Keratinocyte (primary cell): ENCODE measurements around the gene VIPR1. TPM values are rescaled to one million over a fixed set of nuclear protein-coding genes. Genes with fewer than 3 reads are reported as not detected.

Source experiments
- DNase-seq: peaks from one replicate; pipeline ENCODE4 v3.0.0-alpha.2; 2011; ENCODE audit warnings: low read depth, missing footprints, low spot score
- FAIRE-seq: peaks from 2 replicates; lab custom pipeline; 2011; peaks lifted over from hg19 to GRCh38; lab: Jason Lieb, UNC
- H2AFZ ChIP-seq: 2 replicates; pipeline ENCODE4 v1.6.0; 2012; ENCODE audit warnings: low read length, control low read depth, inconsistent platforms; ENCODE audit not compliant: control insufficient read depth
- H3K27ac ChIP-seq: 2 replicates; pipeline ENCODE4 v1.5.1; 2011; ENCODE audit warnings: low read length; ENCODE audit not compliant: control insufficient read depth, insufficient read depth
- H3K27me3 ChIP-seq: 3 replicates; pipeline ENCODE4 v1.6.0; 2011; ENCODE audit warnings: low read length; ENCODE audit not compliant: control insufficient read depth, insufficient read depth; ENCODE audit errors: extremely low read depth
- H3K36me3 ChIP-seq, 2 experiments: 2 replicates in 1 of 2; 3 replicates in 1 of 2; pipeline ENCODE4 v1.5.1; 2011; ENCODE audit warnings: low read length in 2 of 2, mild to moderate bottlenecking in 1 of 2; ENCODE audit not compliant: control insufficient read depth in 2 of 2, insufficient read depth in 2 of 2; ENCODE audit errors: extremely low read depth in 1 of 2
- H3K4me1 ChIP-seq: 3 replicates; pipeline ENCODE4 v1.5.1; 2011; ENCODE audit warnings: low read length; ENCODE audit not compliant: control insufficient read depth, insufficient read depth; ENCODE audit errors: extremely low read depth
- H3K4me2 ChIP-seq: 3 replicates; pipeline ENCODE4 v1.6.0; 2011; ENCODE audit warnings: low read depth, low read length; ENCODE audit not compliant: control insufficient read depth, insufficient read depth; ENCODE audit errors: extremely low read depth
- H3K4me3 ChIP-seq, 3 experiments: fragments of 200-600 bp in 1 of 3; sonication (generic) in 1 of 3; 2 replicates in 2 of 3; 3 replicates in 1 of 3; pipeline ENCODE4 v1.5.1; 2011 to 2016; ENCODE audit warnings: low read length in 3 of 3, mild to moderate bottlenecking in 3 of 3, control low read depth in 2 of 3, inconsistent platforms in 1 of 3, low read depth in 1 of 3, mixed read lengths in 1 of 3, mixed run types in 1 of 3, moderate library complexity in 1 of 3; ENCODE audit not compliant: control insufficient read depth in 2 of 3, insufficient read depth in 2 of 3; ENCODE audit errors: extremely low read depth in 1 of 3
- H3K79me2 ChIP-seq: 2 replicates; pipeline ENCODE4 v1.6.0; 2012; ENCODE audit warnings: low read length; ENCODE audit not compliant: control insufficient read depth, insufficient read depth
- H3K9ac ChIP-seq: 3 replicates; pipeline ENCODE4 v1.6.0; 2011; ENCODE audit warnings: low read length; ENCODE audit not compliant: control insufficient read depth, insufficient read depth; ENCODE audit errors: extremely low read depth
- H3K9me1 ChIP-seq: 3 replicates; pipeline ENCODE4 v1.6.0; 2011; ENCODE audit warnings: low read length; ENCODE audit not compliant: control insufficient read depth, insufficient read depth; ENCODE audit errors: extremely low read depth
- H3K9me3 ChIP-seq: 2 replicates; pipeline ENCODE4 v1.5.1; 2012; ENCODE audit warnings: low read depth, low read length; ENCODE audit not compliant: control insufficient read depth
- H4K20me1 ChIP-seq: 3 replicates; pipeline ENCODE4 v1.6.0; 2011; ENCODE audit warnings: low read length; ENCODE audit not compliant: control insufficient read depth, insufficient read depth; ENCODE audit errors: extremely low read depth
- EZH2 ChIP-seq: IDR thresholded peaks from one replicate; pipeline ENCODE4 v1.6.1; 2012; ENCODE audit warnings: inconsistent platforms, mild to moderate bottlenecking, low read length, moderate library complexity
- dilution Hi-C: fragments of 300-500 bp; cut with MboI; formaldehyde crosslinking; loops from one replicate; pipeline ENCODE4 v1.7.0; 2020; ENCODE audit warnings: low sequenced_read_pairs; ENCODE audit not compliant: extremely low pct_ligation_motif_present
- polyA plus RNA-seq, 5 experiments: library from polyadenylated mRNA; depleted of rRNA in 3 of 5; stranded (reverse) in 3 of 5; stranded (forward) in 1 of 5; unstranded in 1 of 5; fragments of >200 nt; gene quantifications; 1 replicate in 1 of 5; 2 replicates in 3 of 5; 3 replicates in 1 of 5; pipeline versions ENCODE4 v1.2.1 to v1.2.3, GENCODE V29; 2011 to 2012; ENCODE audit warnings: missing spikeins in 2 of 5, low read depth in 1 of 5, low replicate concordance in 1 of 5
- TF ChIP-seq, protein P1 (sequence below), 3 experiments: IDR thresholded peaks in 1 of 3; conservative IDR thresholded peaks in 1 of 3; optimal IDR thresholded peaks in 1 of 3; 2 replicates in 2 of 3; 3 replicates in 1 of 3; pipeline versions ENCODE3 to v1.5.1; 2011; ENCODE audit warnings: low read length in 3 of 3, mild to moderate bottlenecking in 3 of 3, moderate library complexity in 2 of 3, control low read depth in 1 of 3, inconsistent platforms in 1 of 3; ENCODE audit not compliant: insufficient read depth in 2 of 3; ENCODE audit errors: extremely low read depth in 1 of 3

The VIPR1 gene
- polyA plus RNA-seq, 1 donor (not counting 4 experiments of a cell fraction or from before 2014, with no cell fraction given): 4.5 TPM

GRCh38 chr3:42529468-42529867 is 27.0 kb downstream of the VIPR1 start:
- H3K9ac ChIP-seq: no peak overlapping the region
- H3K4me3 ChIP-seq: no peak overlapping the region
- no peak overlapping the region for H3K27ac ChIP-seq
- H2AFZ ChIP-seq: no peak overlapping the region
- DNase-seq (no peak), FAIRE-seq (no peak)
- no peak overlapping the region for H3K4me2 ChIP-seq
- dilution Hi-C loops: no loop called here
- no peaks in the 10 kb centered on the region for H4K20me1 ChIP-seq
- TF ChIP-seq, protein P1, sequence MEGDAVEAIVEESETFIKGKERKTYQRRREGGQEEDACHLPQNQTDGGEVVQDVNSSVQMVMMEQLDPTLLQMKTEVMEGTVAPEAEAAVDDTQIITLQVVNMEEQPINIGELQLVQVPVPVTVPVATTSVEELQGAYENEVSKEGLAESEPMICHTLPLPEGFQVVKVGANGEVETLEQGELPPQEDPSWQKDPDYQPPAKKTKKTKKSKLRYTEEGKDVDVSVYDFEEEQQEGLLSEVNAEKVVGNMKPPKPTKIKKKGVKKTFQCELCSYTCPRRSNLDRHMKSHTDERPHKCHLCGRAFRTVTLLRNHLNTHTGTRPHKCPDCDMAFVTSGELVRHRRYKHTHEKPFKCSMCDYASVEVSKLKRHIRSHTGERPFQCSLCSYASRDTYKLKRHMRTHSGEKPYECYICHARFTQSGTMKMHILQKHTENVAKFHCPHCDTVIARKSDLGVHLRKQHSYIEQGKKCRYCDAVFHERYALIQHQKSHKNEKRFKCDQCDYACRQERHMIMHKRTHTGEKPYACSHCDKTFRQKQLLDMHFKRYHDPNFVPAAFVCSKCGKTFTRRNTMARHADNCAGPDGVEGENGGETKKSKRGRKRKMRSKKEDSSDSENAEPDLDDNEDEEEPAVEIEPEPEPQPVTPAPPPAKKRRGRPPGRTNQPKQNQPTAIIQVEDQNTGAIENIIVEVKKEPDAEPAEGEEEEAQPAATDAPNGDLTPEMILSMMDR (optimal IDR thresholded peaks at IDR 0.05 in 1 of 3, IDR thresholded peaks at IDR 0.05 in 1 of 3, conservative IDR thresholded peaks at IDR 0.05 in 1 of 3; ENCODE audit: extremely low read depth in 1 of 3, insufficient read depth in 2 of 3, low read length in 3 of 3): no peak
- TF ChIP-seq EZH2: no peak
- H3K9me3 ChIP-seq: no peaks in the 10 kb centered on the region
- no peaks in the 10 kb centered on the region for H3K27me3 ChIP-seq
- H3K9me1 ChIP-seq: no peaks in the 10 kb centered on the region
- H3K4me1 ChIP-seq: peaks cover 5% of the 10 kb centered on the region
- H3K36me3 ChIP-seq: no peaks in the 10 kb centered on the region
- no peaks in the 10 kb centered on the region for H3K79me2 ChIP-seq

GRCh38 chr3:42530073-42530472 is 27.6 kb downstream of the VIPR1 start:
- Histone ChIP-seq H3K4me1 (peaks cover 5% of the 10 kb centered on the region), H3K27me3 (no peaks in the 10 kb centered on the region), H3K4me2 (no peak overlapping the region), H3K36me3 (no peaks in the 10 kb centered on the region), H3K27ac (no peak overlapping the region), H3K9me3 (no peaks in the 10 kb centered on the region), H4K20me1 (no peaks in the 10 kb centered on the region), H2AFZ (no peak overlapping the region), H3K79me2 (no peaks in the 10 kb centered on the region), H3K9me1 (no peaks in the 10 kb centered on the region), H3K4me3 (no peak overlapping the region), H3K9ac (no peak overlapping the region)
- FAIRE-seq (no peak), DNase-seq (no peak)
- TF ChIP-seq EZH2: no peak
- TF ChIP-seq, protein P1 (optimal IDR thresholded peaks at IDR 0.05 in 1 of 3, IDR thresholded peaks at IDR 0.05 in 1 of 3, conservative IDR thresholded peaks at IDR 0.05 in 1 of 3; ENCODE audit: extremely low read depth in 1 of 3, insufficient read depth in 2 of 3, low read length in 3 of 3): no peak
- dilution Hi-C loops: no loop called here
